GM21390 (cell line): ENCODE results near the gene PNPLA3.

Experiments used
- ATAC-seq: cut with Tn5 transposase; IDR thresholded peaks from one replicate; pipeline ENCODE4 v1.9.1; 2021; ENCODE audit not compliant: unreplicated experiment

PNPLA3 gene

GRCh38 chr22:43921370-43921769 is 2.2 kb upstream of the PNPLA3 start:
- ATAC-seq: no peak

GRCh38 chr22:43922123-43922522 is 1.5 kb upstream of the PNPLA3 start:
- no peak for ATAC-seq

GRCh38 chr22:43923191-43923590 is 414 bp upstream of the PNPLA3 start:
- no peak for ATAC-seq

GRCh38 chr22:43924877-43925276 is 1.3 kb downstream of the PNPLA3 start:
- no peak for ATAC-seq

- no peak for ATAC-seq
Observed at GRCh38 chr22:43925433-43926348, 2.1 kb downstream of the PNPLA3 start.

GRCh38 chr22:43926349-43926710 is 2.7 kb downstream of the PNPLA3 start:
- ATAC-seq: no peak

- no peak for ATAC-seq
Observed at GRCh38 chr22:43928468-43928867, 4.9 kb downstream of the PNPLA3 start.

- no peak for ATAC-seq
Observed at GRCh38 chr22:43928908-43929307, 5.3 kb downstream of the PNPLA3 start.

- no peak for ATAC-seq
Observed at GRCh38 chr22:43931771-43932170, 8.2 kb downstream of the PNPLA3 start.

GRCh38 chr22:43941449-43941848 is 17.8 kb downstream of the PNPLA3 start:
- ATAC-seq: no peak

GRCh38 chr22:43944670-43945430 is 21.2 kb downstream of the PNPLA3 start:
- ATAC-seq: no peak

- ATAC-seq: no peak
Observed at GRCh38 chr22:43945632-43946383, 22.2 kb downstream of the PNPLA3 start.

- no peak for ATAC-seq
Observed at GRCh38 chr22:43946384-43946667, 22.7 kb downstream of the PNPLA3 start.

GRCh38 chr22:43948836-43949406 is 25.3 kb downstream of the PNPLA3 start:
- ATAC-seq: no peak

- no peak for ATAC-seq
Observed at GRCh38 chr22:43951391-43951790, 27.8 kb downstream of the PNPLA3 start.

- no peak for ATAC-seq
Observed at GRCh38 chr22:43951966-43952365, 28.4 kb downstream of the PNPLA3 start.

- ATAC-seq: no peak
Observed at GRCh38 chr22:43953988-43954785, 30.6 kb downstream of the PNPLA3 start.

GRCh38 chr22:43955040-43955882 is 31.7 kb downstream of the PNPLA3 start, which contains the start of gene SAMM50:
TSS of gene SAMM50 (plus strand) at chr22:43955442. CDS start at chr22:43955578, 136 bp downstream.
- peak; percentile 91 for ATAC-seq
